KMS-11 (cell line): ENCODE measurements around the gene SLC16A5.
"Not testable (repeated sequence)": the region's sequence is repeated elsewhere in the genome, so short reads cannot be mapped to it uniquely, and the experiment has no call there.

Source experiments
- H2AFZ ChIP-seq: fragments of 200-600 bp; sonication (generic); 2 replicates; pipeline ENCODE4 v1.6.1; 2016; ENCODE audit warnings: antibody characterized with exemption, mixed run types, low read depth
- H3K27ac ChIP-seq: fragments of 200-600 bp; sonication (generic); 2 replicates; pipeline ENCODE4 v1.6.1; 2016; ENCODE audit warnings: mild to moderate bottlenecking, mixed run types
- H3K27me3 ChIP-seq: fragments of 200-600 bp; sonication (generic); 2 replicates; pipeline ENCODE4 v1.6.1; 2017; ENCODE audit warnings: mild to moderate bottlenecking, low read depth, mixed run types, moderate library complexity; ENCODE audit not compliant: insufficient read depth
- H3K36me3 ChIP-seq: fragments of 200-600 bp; sonication (generic); 2 replicates; pipeline ENCODE4 v1.6.1; 2017; ENCODE audit warnings: mild to moderate bottlenecking, mixed run types; ENCODE audit not compliant: insufficient read depth
- H3K4me1 ChIP-seq: fragments of 200-600 bp; sonication (generic); 2 replicates; pipeline ENCODE4 v1.6.1; 2016; ENCODE audit warnings: mild to moderate bottlenecking, low read depth, mixed run types; ENCODE audit not compliant: poor library complexity, severe bottlenecking
- H3K4me2 ChIP-seq: fragments of 200-600 bp; sonication (generic); 2 replicates; pipeline ENCODE4 v1.7.0; 2016; ENCODE audit warnings: mild to moderate bottlenecking, mixed run types
- H3K4me3 ChIP-seq: fragments of 200-600 bp; sonication (generic); IDR thresholded peaks from 2 replicates; pipeline ENCODE4 v1.6.1; 2017; ENCODE audit warnings: low read depth, low read length, mixed read lengths; ENCODE audit not compliant: insufficient read depth
- H3K79me2 ChIP-seq: fragments of 200-600 bp; sonication (generic); 2 replicates; pipeline ENCODE4 v1.6.1; 2016; ENCODE audit warnings: low read depth, mixed run types; ENCODE audit not compliant: insufficient read depth
- H3K9ac ChIP-seq: fragments of 200-600 bp; sonication (generic); 2 replicates; pipeline ENCODE4 v1.6.1; 2016; ENCODE audit warnings: mild to moderate bottlenecking, mixed run types
- H4K20me1 ChIP-seq: fragments of 200-600 bp; sonication (generic); 2 replicates; pipeline ENCODE4 v1.6.1; 2016; ENCODE audit warnings: mild to moderate bottlenecking, mixed run types; ENCODE audit not compliant: insufficient read depth
- TF ChIP-seq, protein P1 (sequence below): fragments of 200-600 bp; sonication (generic); conservative IDR thresholded peaks from 2 replicates; pipeline ENCODE4 v1.6.1; 2017; ENCODE audit warnings: low read depth, mild to moderate bottlenecking, antibody characterized with exemption, low read length, moderate library complexity, mixed read lengths

Gene SLC16A5

DNA sequence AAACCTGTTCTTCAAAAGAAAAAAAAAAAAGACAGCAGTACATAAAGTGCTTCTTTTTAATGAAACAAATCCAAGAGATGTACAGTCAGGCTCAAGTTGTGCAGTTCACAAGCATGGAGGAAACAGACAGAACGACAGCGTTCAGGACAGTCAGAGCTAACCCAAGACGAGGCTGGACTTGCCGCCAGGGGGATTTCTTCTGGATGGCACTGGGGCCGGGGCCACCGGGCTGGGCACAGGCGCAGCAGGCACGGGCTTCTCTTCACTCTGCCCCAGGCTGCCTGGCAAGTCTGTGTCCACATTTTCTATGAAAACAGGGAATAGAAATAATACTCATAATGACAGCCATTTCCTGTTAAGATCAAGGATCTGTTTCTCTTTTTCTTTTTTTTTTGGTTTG is 48.2 kb downstream of the SLC16A5 start:
- Histone ChIP-seq H3K79me2 (0 out of 2 replicates have a peak, but pooled peaks cover 1% of the 10 kb centered on the region), H2AFZ (no peak overlapping the region), H3K4me2 (no peak overlapping the region), H3K4me1 (peaks cover 15% of the 10 kb centered on the region), H3K36me3 (no peaks in the 10 kb centered on the region; the same call in 1 of the 2 replicates), H3K9ac (no peak overlapping the region), H3K27ac (no peak overlapping the region), H3K4me3 (no peak overlapping the region), H4K20me1 (no peaks in the 10 kb centered on the region), H3K27me3 (no peaks in the 10 kb centered on the region)
- TF ChIP-seq, protein P1, sequence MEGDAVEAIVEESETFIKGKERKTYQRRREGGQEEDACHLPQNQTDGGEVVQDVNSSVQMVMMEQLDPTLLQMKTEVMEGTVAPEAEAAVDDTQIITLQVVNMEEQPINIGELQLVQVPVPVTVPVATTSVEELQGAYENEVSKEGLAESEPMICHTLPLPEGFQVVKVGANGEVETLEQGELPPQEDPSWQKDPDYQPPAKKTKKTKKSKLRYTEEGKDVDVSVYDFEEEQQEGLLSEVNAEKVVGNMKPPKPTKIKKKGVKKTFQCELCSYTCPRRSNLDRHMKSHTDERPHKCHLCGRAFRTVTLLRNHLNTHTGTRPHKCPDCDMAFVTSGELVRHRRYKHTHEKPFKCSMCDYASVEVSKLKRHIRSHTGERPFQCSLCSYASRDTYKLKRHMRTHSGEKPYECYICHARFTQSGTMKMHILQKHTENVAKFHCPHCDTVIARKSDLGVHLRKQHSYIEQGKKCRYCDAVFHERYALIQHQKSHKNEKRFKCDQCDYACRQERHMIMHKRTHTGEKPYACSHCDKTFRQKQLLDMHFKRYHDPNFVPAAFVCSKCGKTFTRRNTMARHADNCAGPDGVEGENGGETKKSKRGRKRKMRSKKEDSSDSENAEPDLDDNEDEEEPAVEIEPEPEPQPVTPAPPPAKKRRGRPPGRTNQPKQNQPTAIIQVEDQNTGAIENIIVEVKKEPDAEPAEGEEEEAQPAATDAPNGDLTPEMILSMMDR: no peak

DNA sequence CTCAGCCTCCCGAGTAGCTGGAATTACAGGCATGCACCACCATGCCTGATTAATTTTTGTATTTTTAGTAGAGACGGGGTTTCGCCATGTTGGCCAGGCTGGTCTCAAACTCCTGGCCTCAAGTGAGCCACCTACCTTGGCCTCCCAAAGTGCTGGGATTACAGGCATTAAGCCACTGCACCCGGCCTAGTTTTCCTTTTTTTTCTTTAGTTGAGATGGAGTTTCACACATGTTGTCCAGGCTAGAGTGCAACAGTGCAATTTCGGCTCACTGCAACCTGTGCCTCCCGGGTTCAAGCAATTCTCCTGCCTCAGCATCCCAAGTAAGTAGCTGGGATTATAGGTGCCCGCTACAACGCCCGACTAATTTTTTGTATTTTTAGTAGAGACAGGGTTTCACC is 50.0 kb downstream of the SLC16A5 start:
- not testable (repeated sequence) for H2AFZ ChIP-seq, H3K4me1 ChIP-seq, H4K20me1 ChIP-seq, H3K9ac ChIP-seq, H3K4me2 ChIP-seq, H3K27ac ChIP-seq, H3K79me2 ChIP-seq, H3K4me3 ChIP-seq, H3K27me3 ChIP-seq, H3K36me3 ChIP-seq

DNA sequence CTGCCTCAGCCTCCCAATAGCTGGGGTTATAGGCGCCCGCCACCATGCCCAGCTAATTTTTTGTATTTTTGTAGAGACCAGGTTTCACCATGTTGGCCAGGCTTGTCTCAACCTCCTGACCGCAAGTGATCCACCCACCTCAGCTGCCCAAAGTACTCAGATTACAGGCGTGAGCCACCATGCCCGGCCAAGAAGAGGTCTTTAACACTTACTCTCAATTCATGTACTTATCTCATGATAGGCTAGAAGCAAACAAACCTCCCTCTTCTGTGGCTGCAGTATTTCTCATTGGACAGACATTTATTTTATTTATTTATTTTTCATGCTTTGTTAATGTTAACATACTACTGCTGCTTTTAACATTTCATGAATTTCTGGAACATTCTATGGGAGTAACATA is 50.8 kb downstream of the SLC16A5 start:
- Histone ChIP-seq H4K20me1 (no peaks in the 10 kb centered on the region), H3K36me3 (peaks cover 5% of the 10 kb centered on the region; the same call in 1 of the 2 replicates), H2AFZ (no peak overlapping the region), H3K9ac (no peak overlapping the region), H3K4me2 (no peak overlapping the region), H3K79me2 (no peaks in the 10 kb centered on the region), H3K27ac (no peak overlapping the region), H3K27me3 (no peaks in the 10 kb centered on the region), H3K4me3 (no peak overlapping the region), H3K4me1 (peaks cover under 1% of the 10 kb centered on the region)
- TF ChIP-seq, protein P1: no peak

DNA sequence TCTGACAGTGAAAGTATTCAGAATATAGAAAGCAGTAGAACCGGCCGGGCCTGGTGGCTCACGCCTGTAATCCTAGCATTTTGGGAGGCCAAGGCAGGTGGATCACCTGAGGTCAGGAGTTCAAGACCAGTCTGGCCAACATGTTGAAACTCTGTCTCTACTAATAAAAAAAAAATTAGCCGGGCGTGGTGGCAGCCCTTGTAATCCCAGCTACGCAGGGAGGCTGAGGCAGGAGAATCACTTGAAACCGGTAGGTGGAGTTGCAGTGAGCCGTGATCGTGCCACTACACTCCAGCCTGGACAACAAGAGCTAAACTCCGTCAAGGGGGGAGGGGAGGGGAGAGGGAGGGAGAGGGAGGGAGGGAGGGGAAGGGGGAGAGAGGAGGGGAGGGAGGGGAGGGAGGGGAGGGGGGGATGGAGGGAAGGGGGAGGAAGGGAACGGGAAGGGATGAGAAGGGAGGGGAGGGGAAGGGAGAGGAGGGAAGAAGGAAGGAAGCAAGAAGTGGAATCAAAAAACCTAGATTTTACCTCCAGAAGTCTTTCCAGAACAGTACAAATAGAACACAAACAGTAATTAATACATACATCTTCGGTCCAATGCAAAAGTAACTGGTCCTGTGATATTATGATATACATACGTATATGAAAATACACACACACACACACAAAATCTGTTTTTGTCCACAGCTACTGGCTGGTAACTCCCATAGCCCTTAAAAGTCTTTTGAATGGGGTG is 54.6 kb downstream of the SLC16A5 start:
- H3K27ac ChIP-seq: no peak overlapping the region
- no peak overlapping the region for H3K9ac ChIP-seq
- no peak overlapping the region for H3K4me2 ChIP-seq
- peaks cover 16% of the 10 kb centered on the region; the same call in 1 of the 2 replicates for H3K36me3 ChIP-seq
- TF ChIP-seq, protein P1: no peak
- no peak overlapping the region for H2AFZ ChIP-seq
- no peak overlapping the region for H3K4me3 ChIP-seq
- H3K4me1 ChIP-seq: peaks cover 3% of the 10 kb centered on the region
- H4K20me1 ChIP-seq: no peaks in the 10 kb centered on the region
- H3K79me2 ChIP-seq: peaks cover 6% of the 10 kb centered on the region
- H3K27me3 ChIP-seq: no peaks in the 10 kb centered on the region

DNA sequence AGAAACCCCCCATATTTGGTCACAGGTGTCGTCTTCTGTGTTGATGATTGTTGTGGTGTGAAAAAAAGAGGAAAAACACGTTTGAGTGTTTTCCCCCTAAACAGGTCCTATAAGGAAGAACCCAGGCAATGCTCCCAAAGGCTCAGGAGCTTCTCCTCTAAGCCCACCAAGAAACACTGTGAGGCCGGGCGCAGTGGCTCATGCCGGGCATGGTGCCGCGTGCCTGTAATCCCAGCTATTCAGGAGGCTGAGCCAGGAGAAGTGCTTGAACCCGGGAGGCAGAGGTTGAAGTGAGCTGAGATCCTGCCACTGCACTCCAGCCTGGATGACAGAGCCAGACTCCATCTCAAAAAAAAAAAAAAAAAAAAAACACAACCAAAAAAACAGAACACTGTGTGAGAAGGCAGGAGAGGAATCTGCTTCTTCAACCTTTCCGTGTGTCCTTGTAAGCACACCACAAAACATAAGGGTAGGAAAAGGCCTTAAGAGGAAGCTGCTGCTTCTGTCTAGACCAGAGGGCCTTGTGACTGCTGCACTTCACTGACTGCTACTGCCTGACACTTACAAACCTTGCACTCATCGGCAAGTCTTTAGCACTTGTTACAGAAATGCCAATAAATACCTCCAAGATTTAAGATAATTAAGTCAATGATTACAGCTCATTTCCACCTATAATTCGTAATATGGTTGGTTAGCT is 57.2 kb downstream of the SLC16A5 start:
- Histone ChIP-seq H3K79me2 (peaks cover 31% of the 10 kb centered on the region), H4K20me1 (peaks cover 5% of the 10 kb centered on the region), H3K4me2 (no peak overlapping the region), H3K27me3 (no peaks in the 10 kb centered on the region), H2AFZ (no peak overlapping the region), H3K4me3 (no peak overlapping the region), H3K4me1 (peaks cover 17% of the 10 kb centered on the region), H3K36me3 (peaks cover 22% of the 10 kb centered on the region; the same call in 1 of the 2 replicates), H3K9ac (no peak overlapping the region), H3K27ac (no peak overlapping the region)
- TF ChIP-seq, protein P1: no peak
